Spleen (tissue), 7 donors: Measurements from ENCODE around the gene LNPEP.

Experiments used
- POLR2AphosphoS5 ChIP-seq, 3 donors: sonication (generic); formaldehyde crosslinking; IDR thresholded peaks; one replicate each; pipeline ENCODE4 v1.5.1; 2017; ENCODE audit warnings: antibody characterized with exemption in 3 of 3
- TF ChIP-seq, protein P1 (sequence below), 11 experiments: fragments of 200-600 bp in 7 of 11; fragments of 450-650 bp in 4 of 11; sonication (generic) in 4 of 11; IDR thresholded peaks in 8 of 11; conservative IDR thresholded peaks in 3 of 11; 1 replicate in 7 of 11; 2 replicates in 4 of 11; pipeline versions ENCODE4 v1.4.0 to v1.8.0; 2016 to 2021; ENCODE audit warnings: antibody characterized with exemption in 11 of 11, inconsistent platforms in 4 of 11, mild to moderate bottlenecking in 1 of 11
- donor health status: DM: no; HTN: no; CAD: no; lungs with moderate emphysema.
- donor health status: DM: no; HTN: no; CAD: no.
- donor health status: DM: no; HTN: no; CAD: no.

DNA sequence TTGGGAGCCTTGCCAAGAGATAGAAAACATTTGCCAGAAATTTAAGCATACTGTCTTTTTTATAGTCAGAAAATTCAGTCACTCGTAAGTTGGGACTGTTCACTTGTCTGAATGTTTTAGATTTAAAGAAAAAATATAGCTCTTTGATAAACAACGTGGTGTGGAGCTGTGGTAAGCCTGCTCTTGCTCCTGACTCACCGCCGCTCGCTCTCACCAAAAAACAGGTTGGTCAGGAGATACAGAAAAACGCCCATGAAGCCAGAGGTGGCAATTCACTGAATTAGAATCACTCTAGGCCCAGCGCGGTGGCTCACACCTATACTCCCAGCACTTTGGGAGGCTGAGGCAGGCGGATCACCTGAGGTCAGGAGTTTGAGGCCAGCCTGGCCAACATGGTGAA is 6.2 kb downstream of the LNPEP start:
- TF ChIP-seq, protein P1, sequence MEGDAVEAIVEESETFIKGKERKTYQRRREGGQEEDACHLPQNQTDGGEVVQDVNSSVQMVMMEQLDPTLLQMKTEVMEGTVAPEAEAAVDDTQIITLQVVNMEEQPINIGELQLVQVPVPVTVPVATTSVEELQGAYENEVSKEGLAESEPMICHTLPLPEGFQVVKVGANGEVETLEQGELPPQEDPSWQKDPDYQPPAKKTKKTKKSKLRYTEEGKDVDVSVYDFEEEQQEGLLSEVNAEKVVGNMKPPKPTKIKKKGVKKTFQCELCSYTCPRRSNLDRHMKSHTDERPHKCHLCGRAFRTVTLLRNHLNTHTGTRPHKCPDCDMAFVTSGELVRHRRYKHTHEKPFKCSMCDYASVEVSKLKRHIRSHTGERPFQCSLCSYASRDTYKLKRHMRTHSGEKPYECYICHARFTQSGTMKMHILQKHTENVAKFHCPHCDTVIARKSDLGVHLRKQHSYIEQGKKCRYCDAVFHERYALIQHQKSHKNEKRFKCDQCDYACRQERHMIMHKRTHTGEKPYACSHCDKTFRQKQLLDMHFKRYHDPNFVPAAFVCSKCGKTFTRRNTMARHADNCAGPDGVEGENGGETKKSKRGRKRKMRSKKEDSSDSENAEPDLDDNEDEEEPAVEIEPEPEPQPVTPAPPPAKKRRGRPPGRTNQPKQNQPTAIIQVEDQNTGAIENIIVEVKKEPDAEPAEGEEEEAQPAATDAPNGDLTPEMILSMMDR (IDR thresholded peaks at IDR 0.05 in 8 of 11, conservative IDR thresholded peaks at IDR 0.05 in 3 of 11) = no peak
- TF ChIP-seq POLR2AphosphoS5 (IDR thresholded peaks at IDR 0.05) = no peak
